ENCODE measurements around the gene SMG1.

Gene SMG1

GRCh38 chr16:18842565-18842964 lies 83.6 kb downstream of the SMG1 start:
- no peak for DNase-seq

- DNase-seq = no peak
Observed at GRCh38 chr16:18841833-18842525, 84.2 kb downstream of the SMG1 start.

- no peak for DNase-seq
Observed at GRCh38 chr16:18839555-18839954, 86.7 kb downstream of the SMG1 start.

- DNase-seq = no peak
Observed at GRCh38 chr16:18836702-18837101, 89.5 kb downstream of the SMG1 start.

GRCh38 chr16:18834864-18835263 lies 91.3 kb downstream of the SMG1 start:
- DNase-seq = no peak

- DNase-seq = no peak
Observed at GRCh38 chr16:18833707-18834505, 92.3 kb downstream of the SMG1 start.

- DNase-seq = no peak
Observed at GRCh38 chr16:18832613-18833012, 93.6 kb downstream of the SMG1 start.

GRCh38 chr16:18832006-18832405 lies 94.2 kb downstream of the SMG1 start:
- DNase-seq = no peak

GRCh38 chr16:18829251-18829650 lies 97.0 kb downstream of the SMG1 start:
- DNase-seq = no peak

- DNase-seq = no peak
Observed at GRCh38 chr16:18827890-18828289, 98.3 kb downstream of the SMG1 start.

GRCh38 chr16:18816286-18816685 lies 109.9 kb downstream of the SMG1 start:
- no peak for DNase-seq

GRCh38 chr16:18811925-18812324 lies 114.3 kb downstream of the SMG1 start:
- DNase-seq = no peak

- DNase-seq = no peak
Observed at GRCh38 chr16:18809165-18809564, 117.0 kb downstream of the SMG1 start.

GRCh38 chr16:18805257-18805773 lies 120.9 kb downstream of the SMG1 start:
- DNase-seq = no peak

GRCh38 chr16:18804540-18804939 lies 121.7 kb downstream of the SMG1 start:
- no peak for DNase-seq

- DNase-seq = no peak
Observed at GRCh38 chr16:18803569-18804462, 122.4 kb downstream of the SMG1 start.

GRCh38 chr16:18802767-18803343 lies 123.4 kb downstream of the SMG1 start:
- no peak for DNase-seq

- peak; percentile 90 for DNase-seq
Observed at GRCh38 chr16:18801145-18801972, 124.8 kb downstream of the SMG1 start, which contains the start of gene ARL6IP1. Gene ARL6IP1, minus strand, starts transcription at chr16:18801549. Its CDS starts 83 bp downstream, at chr16:18801466.

- DNase-seq = no peak
Observed at GRCh38 chr16:18800775-18801144, 125.4 kb downstream of the SMG1 start.

- no peak for DNase-seq
Observed at GRCh38 chr16:18800293-18800692, 125.9 kb downstream of the SMG1 start.

GRCh38 chr16:18799500-18799899 lies 126.7 kb downstream of the SMG1 start:
- DNase-seq = no peak

- DNase-seq = no peak
Observed at GRCh38 chr16:18797746-18798145, 128.5 kb downstream of the SMG1 start.

Data from NK-92 treated with Interleukin-12 subunit alpha and Interleukin-12 subunit beta, amount 100 ng/mL, for 24 hours (cell line).